GF-D8 (cell line): Measurements from ENCODE around the gene GRB14.

Experiments
- DNase-seq: peaks from one replicate; lab custom pipeline; 2025; lab: John Stamatoyannopoulos, UW

Gene GRB14

DNA sequence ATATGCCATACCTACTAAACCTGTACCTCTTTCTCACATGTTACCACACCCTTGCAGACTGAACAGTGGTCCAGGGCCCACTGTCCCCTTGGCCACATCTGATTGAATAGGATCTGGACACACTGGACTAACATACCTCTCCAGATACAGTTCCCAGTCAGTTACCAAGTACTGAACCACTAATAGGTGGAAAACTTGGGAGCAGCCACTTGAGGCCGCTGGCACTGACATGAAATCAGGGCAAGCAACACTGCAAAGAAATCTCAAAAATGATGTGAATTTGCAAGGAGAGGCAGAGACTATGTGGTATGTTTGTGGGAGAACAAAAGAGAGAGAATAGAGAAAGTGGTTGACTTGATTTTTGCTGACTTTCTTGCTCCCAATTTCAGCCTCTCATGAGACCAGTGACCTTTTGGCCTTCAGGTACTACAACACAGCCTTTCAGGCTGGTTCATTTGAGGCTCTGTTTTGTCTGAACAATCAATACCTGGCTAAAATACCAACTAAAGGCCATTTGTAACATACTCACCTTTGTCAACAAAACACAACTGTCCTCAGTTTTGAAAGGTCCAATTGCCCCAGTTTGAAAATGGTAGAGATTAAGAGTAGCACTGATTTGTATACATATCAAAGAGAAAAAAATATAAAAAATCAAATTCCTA, 7.8 kb downstream of the GRB14 start:
- no peak for DNase-seq

DNA sequence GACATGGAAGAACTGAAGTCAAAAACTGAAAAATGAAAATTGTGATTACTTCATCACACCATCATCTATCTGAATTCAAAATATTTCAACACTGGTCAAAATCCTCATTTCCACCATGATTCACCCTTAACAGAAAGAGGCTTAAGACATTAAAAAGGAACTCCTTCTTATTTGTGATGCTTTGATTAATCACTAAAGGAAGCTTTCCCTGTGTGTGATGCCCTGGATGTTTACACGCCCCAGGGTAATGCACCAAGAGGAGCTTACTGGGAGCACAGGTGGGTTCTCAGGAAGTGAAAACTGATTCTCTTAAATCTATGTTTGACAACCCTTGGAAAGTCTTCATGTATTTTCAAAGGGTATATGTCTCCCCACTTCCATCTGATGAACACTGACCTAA, 11.5 kb downstream of the GRB14 start:
- no peak for DNase-seq

GRCh38 chr2:164606557-164606956, 14.7 kb downstream of the GRB14 start:
- no peak for DNase-seq

DNA sequence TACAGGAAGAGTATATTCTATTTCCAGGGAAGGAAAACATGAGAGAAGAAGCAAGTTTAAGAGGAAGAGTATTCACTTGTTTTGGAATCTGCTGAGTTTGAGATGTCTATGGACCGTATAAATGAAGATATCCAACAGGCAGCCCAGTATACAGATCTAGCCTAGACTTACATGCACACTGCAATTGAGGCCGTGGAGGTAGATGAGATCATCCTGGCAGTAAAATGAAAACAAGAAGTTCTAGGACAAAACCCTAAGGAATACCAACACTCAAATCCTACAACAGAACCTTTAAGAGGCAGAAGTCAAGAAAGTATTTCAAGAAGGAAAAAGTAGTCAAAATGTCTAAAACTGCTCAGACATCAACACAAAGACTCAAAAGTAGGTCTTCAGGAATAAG, 16.0 kb downstream of the GRB14 start:
- DNase-seq, result no peak

DNA sequence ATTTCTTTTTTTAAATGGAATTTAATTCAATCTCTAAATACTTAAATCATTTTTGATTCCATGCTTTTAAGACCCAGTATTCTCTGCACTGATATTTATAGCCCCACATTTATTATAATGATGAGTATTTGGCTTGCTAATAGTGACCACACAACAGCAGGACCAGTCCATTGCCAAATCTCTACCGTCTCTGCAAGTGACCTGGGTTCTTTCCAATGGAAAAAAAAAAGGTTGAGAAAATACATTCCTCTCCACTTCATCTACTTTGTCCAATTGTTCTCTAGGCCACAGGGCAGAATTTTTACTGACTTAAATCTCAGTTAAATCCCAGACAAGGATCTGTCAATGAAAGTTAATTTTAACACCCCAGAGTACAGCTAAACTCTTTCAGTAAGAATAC, 20.5 kb downstream of the GRB14 start:
- no peak for DNase-seq

DNA sequence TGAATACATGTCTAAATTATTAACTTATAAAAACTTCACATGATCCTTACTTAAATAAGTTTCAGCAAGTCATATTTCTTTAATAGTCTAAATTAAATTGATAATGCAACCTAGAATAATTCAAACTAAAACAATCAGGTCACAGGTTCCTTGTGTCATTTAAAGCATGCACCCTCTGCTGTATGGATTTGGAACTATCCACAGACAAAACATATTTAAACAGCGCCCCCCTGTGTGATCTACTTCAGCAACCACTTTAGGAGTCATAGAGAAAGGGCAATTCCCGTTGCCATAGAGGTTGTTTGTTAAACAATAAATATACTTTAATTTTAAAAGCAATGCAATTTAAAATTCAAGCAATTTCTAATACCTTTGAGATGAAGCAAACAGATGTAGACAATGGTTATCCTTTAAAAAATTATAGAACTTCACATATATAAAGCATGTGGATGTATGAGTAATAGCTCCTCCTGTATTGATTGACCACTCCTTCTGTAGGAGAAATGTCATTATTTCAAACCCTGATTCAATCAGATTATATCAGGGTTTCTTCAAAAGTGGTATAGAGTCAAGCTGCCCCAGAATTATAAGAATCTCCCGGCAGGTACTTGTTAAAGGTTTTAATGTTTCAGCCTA, 21.2 kb downstream of the GRB14 start:
- no peak for DNase-seq

DNA sequence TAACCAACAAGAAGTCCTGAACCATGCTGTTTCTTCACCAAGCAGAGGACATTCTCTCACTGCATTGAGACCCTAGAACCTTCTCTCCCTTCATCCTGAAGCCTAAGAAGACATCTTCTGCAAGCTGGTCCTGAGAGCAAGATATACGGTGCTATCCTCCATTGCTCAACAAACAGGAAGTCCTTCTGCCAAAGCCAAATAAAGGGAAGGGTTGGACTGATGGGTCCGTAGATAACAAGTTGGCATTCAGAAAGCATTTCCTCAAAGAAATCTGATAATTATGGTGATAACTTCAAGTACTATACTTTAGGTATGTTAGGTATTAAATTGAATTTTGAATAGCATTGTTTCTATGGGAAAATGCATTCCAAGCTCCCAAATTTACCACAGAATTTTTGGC, 23.3 kb downstream of the GRB14 start:
- no peak for DNase-seq

GRCh38 chr2:164595031-164595430, 26.3 kb downstream of the GRB14 start:
- no peak for DNase-seq

- no peak for DNase-seq
Measured at GRCh38 chr2:164593959-164594358, 27.3 kb downstream of the GRB14 start.

- no peak for DNase-seq
Measured at GRCh38 chr2:164593541-164593940, 27.7 kb downstream of the GRB14 start.

GRCh38 chr2:164589522-164589921, 31.8 kb downstream of the GRB14 start:
- DNase-seq, result no peak

GRCh38 chr2:164581050-164581449, 40.2 kb downstream of the GRB14 start:
- DNase-seq, result no peak

GRCh38 chr2:164574931-164575330, 46.4 kb downstream of the GRB14 start:
- DNase-seq, result no peak

DNA sequence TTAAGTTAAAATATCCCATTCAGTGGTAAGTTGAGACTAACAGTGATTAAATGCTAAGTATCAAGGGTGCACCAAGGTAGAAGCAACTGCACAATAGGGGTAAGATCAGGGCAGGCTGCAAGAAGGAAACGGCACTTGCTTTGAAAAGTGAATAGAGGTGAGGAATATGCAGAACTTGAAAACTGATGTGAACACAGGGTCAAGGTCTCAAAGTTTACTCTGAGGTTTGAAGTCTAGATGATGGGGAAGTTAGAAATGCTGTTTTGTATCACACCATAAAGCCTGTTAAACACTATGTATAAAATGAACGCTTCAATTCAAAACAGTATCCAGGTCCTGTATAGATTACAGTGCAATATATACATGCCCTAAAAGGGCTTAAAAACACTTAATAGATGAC, 50.8 kb downstream of the GRB14 start:
- no peak for DNase-seq

DNA sequence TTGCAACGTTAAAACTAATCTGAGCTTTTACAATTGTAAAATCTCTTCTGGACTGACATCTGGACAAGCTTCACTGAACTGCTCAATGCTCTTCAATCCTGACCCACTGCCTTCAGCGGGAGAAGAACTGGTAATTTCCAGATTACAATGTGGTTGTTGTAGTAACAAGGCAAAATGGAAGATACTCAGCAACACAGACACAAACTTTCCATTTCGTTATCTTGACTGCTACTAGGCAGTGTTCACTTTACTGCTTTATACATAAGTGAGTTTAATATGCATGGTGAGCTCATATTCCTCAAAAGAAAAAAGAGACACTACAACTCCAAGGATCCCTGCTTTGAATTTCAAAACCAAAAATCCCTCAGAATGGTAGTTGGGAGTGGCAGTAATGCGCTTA, 51.9 kb downstream of the GRB14 start:
- DNase-seq, result no peak

DNA sequence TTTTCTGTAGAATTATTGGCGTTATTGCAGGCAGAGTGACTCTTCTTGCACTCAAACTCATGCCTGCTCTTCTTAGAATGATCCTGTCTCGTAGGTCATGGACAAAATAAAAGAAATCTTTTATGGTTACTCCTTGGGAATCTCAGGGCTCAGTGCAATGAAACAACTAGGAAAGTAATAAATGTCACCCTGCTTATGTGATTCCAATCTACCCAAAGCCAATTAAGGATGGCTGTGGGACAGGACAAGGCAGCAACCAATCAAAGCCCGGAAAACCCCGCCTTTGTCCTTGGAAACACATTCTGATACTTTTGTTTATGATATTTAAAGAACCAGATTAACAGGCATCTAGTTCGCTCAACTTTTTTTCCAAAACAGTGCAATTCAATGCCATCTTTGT, 53.0 kb downstream of the GRB14 start:
- DNase-seq, result no peak

DNA sequence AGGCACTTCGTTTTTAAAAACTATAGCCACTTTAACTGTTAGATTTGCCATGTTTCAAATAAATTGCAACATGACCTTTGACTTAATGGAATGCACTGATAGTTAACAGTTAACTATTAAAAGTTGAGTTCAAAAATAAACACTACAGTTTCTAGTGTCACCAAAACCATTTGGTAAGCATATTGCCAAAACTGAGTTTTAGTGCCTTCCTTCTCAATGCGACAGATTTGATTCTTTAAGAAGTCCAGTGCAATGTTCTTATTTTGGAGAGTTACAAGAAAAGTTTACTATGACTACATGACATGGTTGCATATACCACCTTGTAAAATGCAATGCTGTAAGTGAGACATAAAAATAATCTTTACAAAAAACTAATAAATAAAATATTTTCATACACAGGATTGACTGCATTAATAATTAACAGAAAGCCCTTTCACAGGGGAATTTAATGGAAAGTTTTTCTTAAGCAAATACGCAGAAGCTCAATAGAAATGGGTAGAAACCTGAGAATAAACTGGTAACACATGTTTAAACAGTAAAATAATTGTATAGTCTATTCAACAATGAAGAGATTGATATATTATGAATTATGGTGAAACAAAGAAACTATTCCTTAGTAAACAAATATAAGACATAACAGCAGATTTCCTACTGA, 53.8 kb downstream of the GRB14 start:
- no peak for DNase-seq

- no peak for DNase-seq
Measured at GRCh38 chr2:164565359-164565758, 55.9 kb downstream of the GRB14 start.

DNA sequence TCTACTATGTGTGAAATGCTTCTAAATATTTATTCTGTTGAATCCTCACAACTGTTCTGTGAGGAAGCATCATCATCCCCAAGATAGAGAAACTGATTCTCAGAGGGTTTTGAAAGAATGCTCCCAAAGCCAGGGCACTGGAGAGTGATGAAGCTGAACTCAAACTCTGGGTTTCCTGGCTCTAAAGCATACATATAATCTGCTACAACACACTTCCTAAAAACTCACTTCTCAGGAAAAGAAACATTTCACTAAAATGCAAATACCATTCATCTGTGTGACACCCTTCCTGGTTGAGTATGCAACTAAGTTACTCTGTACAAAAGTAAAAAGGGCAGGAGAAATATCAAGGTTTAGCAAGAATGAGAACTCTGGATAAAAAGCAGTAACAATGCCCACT, 58.6 kb downstream of the GRB14 start:
- DNase-seq, result no peak

- no peak for DNase-seq
Measured at GRCh38 chr2:164561991-164562390, 59.3 kb downstream of the GRB14 start.

DNA sequence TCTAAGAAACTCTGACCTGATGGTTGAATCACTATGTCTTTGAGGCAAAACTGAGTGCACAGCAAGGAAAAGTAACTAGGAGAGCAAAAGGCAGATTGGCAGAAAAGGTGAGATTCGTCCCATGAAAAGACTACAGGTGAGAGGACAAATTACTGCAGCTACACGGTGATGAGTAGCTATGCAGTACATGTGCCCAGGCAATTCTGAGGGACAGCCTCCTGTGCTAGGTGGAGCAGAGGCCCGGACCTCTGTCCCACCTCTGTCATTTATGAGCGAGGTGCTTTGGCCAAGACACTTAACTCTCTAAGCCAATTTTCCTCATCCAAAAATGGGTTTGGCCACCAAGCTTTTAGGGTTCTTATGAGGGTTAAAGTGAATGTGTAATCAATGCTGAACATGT, 59.9 kb downstream of the GRB14 start:
- DNase-seq, result no peak

DNA sequence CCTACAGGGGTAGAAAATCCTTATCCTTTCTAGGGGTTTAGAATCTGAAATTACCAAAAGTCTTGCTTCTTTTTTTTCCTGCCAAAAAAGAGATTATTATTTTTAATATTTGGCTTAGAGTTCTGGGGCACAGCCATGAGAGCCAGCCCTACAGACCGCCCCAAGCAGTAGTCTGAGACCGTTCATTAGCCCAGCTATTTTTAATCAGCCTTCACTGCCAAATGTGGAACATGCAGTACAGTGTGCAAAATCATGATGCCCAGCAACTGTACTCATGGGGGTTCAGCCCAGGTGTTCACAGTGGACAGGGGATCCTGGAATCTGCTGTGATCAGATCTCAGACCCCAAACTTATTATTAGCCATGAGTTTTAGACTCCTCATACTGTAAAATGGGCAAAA, 60.4 kb downstream of the GRB14 start:
- DNase-seq, result no peak

GRCh38 chr2:164560181-164560792, 61.0 kb downstream of the GRB14 start:
- DNase-seq, result no peak
